H1 (cell line): ENCODE results near the gene OR2H2.

ENCODE experiments used
- EP300 ChIP-seq, 2 experiments: IDR thresholded peaks; 1 replicate in 1 of 2; 2 replicates in 1 of 2; pipeline ENCODE4 v1.6.1; 2011 to 2012; ENCODE audit warnings: low read depth in 2 of 2, low read length in 2 of 2, mild to moderate bottlenecking in 2 of 2, borderline replicate concordance in 1 of 2, inconsistent platforms in 1 of 2, moderate library complexity in 1 of 2
- POLR2AphosphoS5 ChIP-seq: IDR thresholded peaks from 2 replicates; pipeline ENCODE4 v1.6.1; 2011; ENCODE audit warnings: low read depth, low read length
- TAF1 ChIP-seq: IDR thresholded peaks from 2 replicates; pipeline ENCODE4 v1.6.1; 2011; ENCODE audit warnings: mild to moderate bottlenecking, low read depth, low read length

GRCh38 chr6:29563435-29563965, 21.4 kb upstream of the OR2H2 start:
- no peak for TF ChIP-seq POLR2AphosphoS5
- TF ChIP-seq EP300 (IDR thresholded peaks at IDR 0.05; ENCODE audit: borderline replicate concordance in 1 of 2, low read depth in 2 of 2, low read length in 2 of 2) = no peak
- TF ChIP-seq TAF1 = no peak
